GM18870 (cell line): ENCODE results near the gene FADS2.

Experiments
- ATAC-seq: cut with Tn5 transposase; IDR thresholded peaks from one replicate; pipeline ENCODE4 v1.9.1; 2021; ENCODE audit warnings: moderate library complexity; ENCODE audit not compliant: unreplicated experiment

FADS2 gene

DNA sequence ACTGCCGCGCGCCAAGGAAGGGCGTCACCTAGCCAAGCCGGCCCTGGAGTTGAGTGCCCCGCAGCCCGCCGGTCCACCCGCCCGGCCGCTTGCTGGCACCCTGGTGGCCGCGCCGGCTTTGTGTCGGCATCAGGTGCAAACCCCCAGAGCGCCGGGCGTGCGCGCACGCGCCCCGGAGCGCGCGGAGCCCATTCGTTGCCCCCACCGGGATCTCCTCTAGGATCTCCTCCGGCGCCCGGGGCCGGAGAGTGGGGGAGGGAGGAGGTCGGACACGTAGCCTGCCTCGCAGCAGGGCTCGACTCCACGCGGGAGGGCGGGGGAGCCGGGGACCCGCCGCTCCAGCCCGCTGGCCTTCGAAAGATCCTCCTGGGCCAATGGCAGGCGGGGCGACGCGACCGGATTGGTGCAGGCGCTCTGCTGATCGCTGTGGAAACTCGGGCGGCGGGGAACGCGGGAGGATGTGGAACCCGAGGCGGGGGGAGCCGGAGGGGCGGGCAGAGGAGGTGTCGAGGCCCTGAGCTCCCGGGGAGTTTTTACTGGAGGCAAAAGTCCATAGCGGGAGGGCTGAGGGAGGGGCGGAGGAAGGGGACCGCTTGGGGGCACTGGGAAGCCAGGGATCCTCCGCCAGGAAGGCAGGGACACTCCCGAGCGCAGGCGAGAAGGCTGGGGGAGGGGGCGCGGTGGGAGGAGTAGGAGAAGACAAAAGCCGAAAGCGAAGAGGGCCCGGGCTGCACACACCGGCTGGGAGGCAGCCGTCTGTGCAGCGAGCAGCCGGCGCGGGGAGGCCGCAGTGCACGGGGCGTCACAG lies at the start of gene FADS2:
FADS2 (plus strand) TSS at position 730 of the 808 bp plus-strand sequence. CDS start 91 bp downstream, outside the sequence.
- ATAC-seq: peak; percentile 37

DNA sequence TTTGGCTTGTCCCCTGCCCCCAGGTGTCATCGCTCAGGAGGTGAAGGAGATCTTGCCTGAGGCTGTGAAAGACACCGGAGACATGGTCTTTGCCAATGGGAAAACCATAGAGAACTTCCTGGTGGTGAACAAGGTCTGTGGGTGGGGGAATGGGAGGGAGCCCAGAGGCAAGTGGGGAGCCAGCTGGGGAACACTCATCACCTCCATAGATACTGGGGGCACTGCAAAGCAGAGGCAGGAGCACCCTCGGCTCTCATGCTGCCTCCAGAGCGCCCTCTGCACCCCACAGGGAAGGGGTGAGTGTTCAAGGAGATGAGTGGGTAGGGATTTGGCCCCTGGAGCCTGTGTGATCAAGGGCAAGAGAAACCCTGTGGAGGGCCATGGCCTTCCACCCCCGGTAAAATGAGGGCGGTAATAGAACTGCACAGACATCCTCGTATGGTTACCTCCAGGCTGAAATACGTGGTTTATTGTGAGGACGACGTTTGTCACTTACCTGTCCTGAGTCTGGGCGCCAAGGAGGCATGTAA lies 49.7 kb upstream of the FADS2 start:
- no peak for ATAC-seq

GRCh38 chr11:61778920-61779650 lies 49.0 kb upstream of the FADS2 start:
- no peak for ATAC-seq

GRCh38 chr11:61779666-61780525 lies 48.2 kb upstream of the FADS2 start:
- no peak for ATAC-seq

GRCh38 chr11:61780581-61781162 lies 47.4 kb upstream of the FADS2 start:
- no peak for ATAC-seq

GRCh38 chr11:61781585-61781984 lies 46.5 kb upstream of the FADS2 start:
- no peak for ATAC-seq

- ATAC-seq: no peak
Observed at GRCh38 chr11:61782299-61782698, 45.8 kb upstream of the FADS2 start.

DNA sequence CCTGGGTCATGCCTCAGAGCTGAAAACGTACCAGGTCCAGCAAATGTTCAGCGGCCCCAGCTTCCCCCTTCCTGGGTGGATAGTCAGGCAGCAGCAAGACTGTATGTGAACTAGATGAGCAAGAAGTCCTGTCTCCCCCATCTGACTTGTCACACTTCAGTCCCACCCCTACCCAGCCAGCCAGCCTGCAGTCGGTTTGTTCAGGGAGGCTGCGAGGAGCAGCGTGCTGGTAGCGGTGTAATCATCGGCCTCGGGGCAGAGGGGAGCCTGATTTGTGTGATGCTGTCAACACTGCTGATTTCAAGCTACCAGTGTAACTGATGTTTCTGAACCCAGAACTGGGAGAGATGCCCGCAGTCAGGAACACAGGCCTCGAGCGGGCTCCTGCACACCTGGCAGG lies 45.3 kb upstream of the FADS2 start:
- ATAC-seq: no peak

GRCh38 chr11:61783717-61784505 lies 44.2 kb upstream of the FADS2 start:
- no peak for ATAC-seq

- ATAC-seq: no peak
Observed at GRCh38 chr11:61784506-61784805, 43.6 kb upstream of the FADS2 start.

- no peak for ATAC-seq
Observed at GRCh38 chr11:61785837-61786402, 42.2 kb upstream of the FADS2 start.

DNA sequence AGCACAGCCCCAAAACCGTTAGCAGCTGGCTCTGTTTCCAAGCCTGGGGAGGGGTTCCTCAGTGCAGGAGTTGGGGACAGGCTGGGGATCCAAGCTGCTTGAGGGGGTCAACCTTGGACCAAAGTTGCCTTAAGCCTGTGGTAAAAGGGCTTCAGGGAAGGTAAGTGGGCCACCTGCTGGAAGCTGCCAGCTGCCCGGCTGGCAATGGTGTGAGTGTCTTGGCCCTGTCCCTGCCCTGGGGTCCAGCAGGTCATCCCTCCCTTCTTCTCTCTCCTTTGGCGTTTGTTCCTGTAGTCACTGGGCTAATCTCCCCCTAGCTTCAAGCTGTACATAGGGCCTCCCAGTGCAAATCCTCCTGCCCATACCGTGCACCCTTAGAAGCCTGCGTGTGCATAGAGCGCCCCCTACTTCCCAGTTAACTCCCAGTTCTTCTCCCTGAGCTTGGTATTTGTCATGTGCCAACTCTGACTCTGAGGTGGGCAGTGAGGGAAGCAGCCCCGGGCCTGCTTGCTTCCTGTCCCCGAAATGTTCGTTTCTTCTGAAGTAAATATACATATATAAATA lies 40.1 kb upstream of the FADS2 start:
- no peak for ATAC-seq

DNA sequence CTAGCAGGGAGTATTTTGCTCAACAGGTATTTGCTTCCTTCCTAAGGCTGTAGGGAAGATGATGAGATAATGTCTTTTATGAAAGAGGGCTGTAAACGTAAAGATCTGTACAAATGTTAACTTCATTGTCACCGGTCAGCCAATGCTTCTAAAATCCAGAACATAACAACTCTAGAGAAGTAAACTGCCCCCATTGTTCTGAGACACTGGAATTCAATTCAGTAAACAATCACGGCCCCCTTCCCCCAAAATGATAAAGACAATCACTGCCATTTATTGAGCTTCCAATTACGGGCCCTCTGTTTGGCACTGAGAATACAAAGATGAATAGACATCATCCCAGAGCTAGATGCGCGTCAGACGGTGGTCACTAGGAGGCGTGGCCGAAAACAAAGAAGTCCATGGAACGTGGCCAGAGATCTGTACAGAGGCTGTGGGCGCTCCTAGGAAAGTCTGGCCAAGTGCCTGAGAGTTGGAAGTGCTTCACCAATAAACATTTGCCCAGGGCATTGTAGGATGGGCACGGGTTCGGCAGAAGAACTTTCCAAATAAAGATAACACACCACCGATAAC lies 36.3 kb upstream of the FADS2 start:
- ATAC-seq: peak; percentile 13

GRCh38 chr11:61792310-61793082 lies 35.6 kb upstream of the FADS2 start, which contains the start of the genes FEN1 and TMEM258:
FEN1 (plus strand) TSS chr11:61792911; CDS start chr11:61795362, 2,451 bp downstream.
TMEM258 (minus strand) TSS chr11:61792599; CDS start chr11:61792558, 41 bp downstream.
- peak; percentile 65 for ATAC-seq

DNA sequence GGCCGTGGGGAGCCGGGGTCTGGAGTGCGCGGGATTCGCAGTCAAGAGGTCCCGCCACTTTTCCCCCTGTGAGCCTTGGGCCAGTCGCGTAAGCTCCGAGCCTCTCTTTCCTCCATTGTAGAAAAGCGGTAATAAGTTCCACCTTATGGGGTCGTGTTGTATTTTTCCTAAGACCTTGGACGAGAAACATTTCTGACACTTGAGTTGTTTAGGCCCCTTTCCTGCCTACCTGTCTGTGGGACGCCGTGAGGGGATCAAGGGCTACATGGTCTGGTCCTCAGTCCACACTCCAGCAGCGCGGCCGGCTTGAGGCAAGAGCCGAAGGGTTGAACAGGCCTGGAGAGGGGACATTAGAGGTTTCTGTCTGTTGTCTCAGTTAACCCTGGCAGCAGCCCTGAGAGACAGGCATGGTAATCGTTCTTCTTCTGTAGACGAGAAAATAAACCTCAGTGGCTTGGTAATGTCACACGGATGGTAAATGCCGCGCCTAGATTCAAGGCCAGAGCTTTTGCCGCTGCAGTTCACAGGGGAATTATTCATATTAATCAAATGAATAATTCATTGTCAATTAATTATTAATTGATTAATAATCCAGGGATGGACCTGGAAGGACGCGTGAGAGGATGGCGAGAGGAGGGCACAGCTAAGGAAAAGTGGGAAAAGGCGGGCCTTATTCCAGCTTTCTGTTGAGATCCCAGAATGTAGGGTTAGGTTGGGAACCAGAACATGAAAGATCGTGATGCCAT lies 34.8 kb upstream of the FADS2 start:
- ATAC-seq: peak; percentile 16

DNA sequence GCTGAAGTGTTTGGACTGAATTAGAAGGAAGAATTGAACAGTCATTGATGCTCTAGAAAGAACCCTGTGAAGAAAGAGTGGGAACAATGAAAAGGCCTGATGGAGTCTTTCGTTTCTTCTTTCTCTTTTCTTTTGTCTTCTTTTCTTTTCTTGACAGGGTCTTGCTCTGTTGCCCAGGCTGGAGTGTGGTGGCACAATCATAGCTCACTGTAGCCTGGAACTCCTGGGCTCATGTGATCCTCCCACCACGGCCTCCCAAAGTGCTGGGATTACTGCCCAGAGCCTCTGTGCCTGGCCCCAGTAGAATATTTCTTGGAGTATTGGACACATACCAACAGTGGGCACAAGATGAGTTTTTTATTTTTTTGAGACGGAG lies 34.3 kb upstream of the FADS2 start:
- no peak for ATAC-seq

DNA sequence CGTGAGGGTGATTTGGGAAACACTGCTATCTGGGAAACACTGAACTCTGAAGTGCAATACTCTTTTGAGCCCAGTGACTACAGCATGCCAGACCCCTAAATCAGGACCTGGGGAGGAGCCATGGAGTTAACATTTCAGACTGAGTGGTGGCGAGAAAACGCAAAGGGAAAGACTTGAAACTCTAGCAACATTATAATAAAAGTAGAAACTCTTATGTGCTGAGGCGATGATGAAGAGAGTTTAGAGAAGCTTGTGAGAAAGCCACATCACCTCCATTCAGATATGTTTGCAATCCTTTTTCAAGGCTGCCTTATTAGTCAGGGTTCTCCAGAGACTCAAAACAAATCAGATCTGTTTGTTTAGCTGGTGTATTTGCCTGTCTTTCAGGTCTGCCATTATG lies 33.5 kb upstream of the FADS2 start:
- no peak for ATAC-seq
